Measurements from ENCODE around the gene AGER.

Gene AGER

DNA sequence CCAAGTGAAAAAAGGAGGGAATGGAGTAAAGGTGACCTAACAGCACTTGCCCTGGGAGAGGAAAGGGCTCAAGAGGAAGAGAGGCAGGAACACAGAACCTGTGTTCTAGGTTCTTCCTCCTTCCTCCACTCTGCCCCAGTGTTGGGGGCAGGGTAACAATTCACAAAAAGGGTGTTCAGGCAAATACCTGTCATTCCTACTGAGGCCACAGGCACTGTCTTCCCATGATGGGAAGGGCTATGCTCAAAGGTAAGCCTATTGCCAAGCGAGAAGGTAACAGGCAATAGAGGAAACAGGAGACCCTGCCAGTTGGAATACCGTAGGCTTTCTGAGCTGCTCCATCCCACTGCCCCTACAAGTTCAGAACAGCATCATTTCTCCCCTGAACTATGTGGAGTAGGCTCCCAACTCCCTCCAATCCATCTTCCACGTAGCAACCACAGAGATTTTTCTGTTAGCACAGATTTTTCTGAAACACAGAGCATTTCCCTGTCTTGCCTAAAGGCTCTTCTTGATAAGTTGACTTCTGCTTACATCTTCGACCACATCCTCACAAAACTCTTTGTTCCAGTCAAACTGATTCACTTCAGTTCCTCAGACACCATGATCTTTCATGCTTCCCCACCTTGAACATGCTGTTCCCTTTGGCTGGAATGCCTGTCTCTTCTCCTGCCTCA is 10.9 kb downstream of the AGER start:
- H3K36me3 ChIP-seq (ENCODE audit: low read length), result no peaks in the 10 kb centered on the region
- H2AFZ ChIP-seq (ENCODE audit: low read depth, low read length, severe bottlenecking), result no peak overlapping the region
- no peaks in the 10 kb centered on the region for H3K9me2 ChIP-seq (replicated peaks; ENCODE audit: insufficient read depth, low read length)
- peaks cover 16% of the 10 kb centered on the region for H3F3A ChIP-seq (ENCODE audit: insufficient read depth)
- H3K4me3 ChIP-seq (ENCODE audit: insufficient read depth, low read length, poor library complexity, severe bottlenecking), result no peak overlapping the region
- H3K9me3 ChIP-seq (ENCODE audit: insufficient read depth, low read length), result no peaks in the 10 kb centered on the region
- H3K4me2 ChIP-seq (ENCODE audit: low read depth, low read length, poor library complexity, severe bottlenecking), result no peak overlapping the region
- no peaks in the 10 kb centered on the region for H3K27me3 ChIP-seq (ENCODE audit: low read length)
- no peak overlapping the region for H3K9ac ChIP-seq (ENCODE audit: low read length)
- peaks cover 19% of the 10 kb centered on the region for H3K79me2 ChIP-seq (ENCODE audit: insufficient read depth, low read length)
- TF ChIP-seq, protein P1, sequence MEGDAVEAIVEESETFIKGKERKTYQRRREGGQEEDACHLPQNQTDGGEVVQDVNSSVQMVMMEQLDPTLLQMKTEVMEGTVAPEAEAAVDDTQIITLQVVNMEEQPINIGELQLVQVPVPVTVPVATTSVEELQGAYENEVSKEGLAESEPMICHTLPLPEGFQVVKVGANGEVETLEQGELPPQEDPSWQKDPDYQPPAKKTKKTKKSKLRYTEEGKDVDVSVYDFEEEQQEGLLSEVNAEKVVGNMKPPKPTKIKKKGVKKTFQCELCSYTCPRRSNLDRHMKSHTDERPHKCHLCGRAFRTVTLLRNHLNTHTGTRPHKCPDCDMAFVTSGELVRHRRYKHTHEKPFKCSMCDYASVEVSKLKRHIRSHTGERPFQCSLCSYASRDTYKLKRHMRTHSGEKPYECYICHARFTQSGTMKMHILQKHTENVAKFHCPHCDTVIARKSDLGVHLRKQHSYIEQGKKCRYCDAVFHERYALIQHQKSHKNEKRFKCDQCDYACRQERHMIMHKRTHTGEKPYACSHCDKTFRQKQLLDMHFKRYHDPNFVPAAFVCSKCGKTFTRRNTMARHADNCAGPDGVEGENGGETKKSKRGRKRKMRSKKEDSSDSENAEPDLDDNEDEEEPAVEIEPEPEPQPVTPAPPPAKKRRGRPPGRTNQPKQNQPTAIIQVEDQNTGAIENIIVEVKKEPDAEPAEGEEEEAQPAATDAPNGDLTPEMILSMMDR (IDR thresholded peaks at IDR 0.05; ENCODE audit: insufficient read depth, low read length, poor library complexity, severe bottlenecking), result no peak
- TF ChIP-seq EZH2phosphoT487 (conservative IDR thresholded peaks at IDR 0.05; ENCODE audit: low read length), result no peak
- no peaks in the 10 kb centered on the region for H4K20me1 ChIP-seq (ENCODE audit: low read depth, low read length)
- H3K27ac ChIP-seq (ENCODE audit: low read depth, low read length), result no peak overlapping the region

DNA sequence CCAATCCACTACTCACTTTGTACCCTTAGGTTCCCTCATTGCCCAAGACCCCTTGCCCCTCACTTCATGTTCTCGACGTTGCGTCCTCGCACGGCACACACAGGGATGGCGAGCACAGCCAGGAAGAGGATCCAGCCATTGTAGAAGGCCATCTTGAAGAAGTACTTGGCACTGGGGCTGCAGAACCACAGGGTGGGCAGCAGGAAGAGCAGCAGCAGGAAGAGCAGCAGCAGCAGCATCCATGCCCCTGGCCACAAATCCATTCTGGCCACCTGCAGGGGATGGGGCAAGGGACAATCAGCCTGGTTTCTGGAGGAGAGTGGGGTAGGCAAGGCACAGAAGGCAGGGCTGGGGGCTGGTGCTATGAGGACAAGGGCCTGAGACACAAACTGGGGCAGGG is 12.8 kb downstream of the AGER start:
- H3K4me3 ChIP-seq (ENCODE audit: insufficient read depth, low read length, poor library complexity, severe bottlenecking), result no peak overlapping the region
- H3K27me3 ChIP-seq (ENCODE audit: low read length), result no peaks in the 10 kb centered on the region
- no peak overlapping the region for H3K4me2 ChIP-seq (ENCODE audit: low read depth, low read length, poor library complexity, severe bottlenecking)
- TF ChIP-seq, protein P1 (IDR thresholded peaks at IDR 0.05; ENCODE audit: insufficient read depth, low read length, poor library complexity, severe bottlenecking), result no peak
- no peak for TF ChIP-seq EZH2phosphoT487 (conservative IDR thresholded peaks at IDR 0.05; ENCODE audit: low read length)
- H4K20me1 ChIP-seq (ENCODE audit: low read depth, low read length), result no peaks in the 10 kb centered on the region
- H3K36me3 ChIP-seq (ENCODE audit: low read length), result no peaks in the 10 kb centered on the region
- H3K9me2 ChIP-seq (replicated peaks; ENCODE audit: insufficient read depth, low read length), result no peaks in the 10 kb centered on the region
- H3K9ac ChIP-seq (ENCODE audit: low read length), result no peak overlapping the region
- no peaks in the 10 kb centered on the region for H3K9me3 ChIP-seq (ENCODE audit: insufficient read depth, low read length)
- H2AFZ ChIP-seq (ENCODE audit: low read depth, low read length, severe bottlenecking), result no peak overlapping the region
- peaks cover 1% of the 10 kb centered on the region for H3F3A ChIP-seq (ENCODE audit: insufficient read depth)
- H3K27ac ChIP-seq (ENCODE audit: low read depth, low read length), result no peak overlapping the region
- H3K79me2 ChIP-seq (ENCODE audit: insufficient read depth, low read length), result peaks cover 19% of the 10 kb centered on the region

DNA sequence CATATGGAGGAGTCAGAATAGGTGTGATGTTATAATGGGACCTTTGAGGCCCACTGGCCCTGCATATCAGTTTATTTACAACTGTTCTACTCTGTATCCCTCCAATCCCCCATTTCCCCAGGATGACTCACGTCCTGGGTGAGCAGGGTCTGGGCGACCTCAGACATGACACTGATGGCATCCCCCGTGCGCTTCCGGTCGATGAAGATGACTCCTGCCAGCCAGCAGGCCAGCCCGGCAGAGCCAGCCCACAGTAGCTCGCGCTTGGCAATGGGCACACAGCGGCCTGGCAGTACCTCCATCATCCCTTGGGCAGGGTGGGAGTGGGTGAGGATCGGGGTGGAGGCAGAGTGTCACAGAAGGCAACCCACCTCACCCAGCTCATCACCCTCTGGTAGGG is 13.8 kb downstream of the AGER start:
- Histone ChIP-seq H3K9me2 (replicated peaks; ENCODE audit: insufficient read depth, low read length) (no peaks in the 10 kb centered on the region), H3K79me2 (ENCODE audit: insufficient read depth, low read length) (peaks cover 14% of the 10 kb centered on the region), H3K4me3 (ENCODE audit: insufficient read depth, low read length, poor library complexity, severe bottlenecking) (no peak overlapping the region), H4K20me1 (ENCODE audit: low read depth, low read length) (no peaks in the 10 kb centered on the region), H3K36me3 (ENCODE audit: low read length) (no peaks in the 10 kb centered on the region), H3K9ac (ENCODE audit: low read length) (no peak overlapping the region), H3F3A (ENCODE audit: insufficient read depth) (no peaks in the 10 kb centered on the region), H3K9me3 (ENCODE audit: insufficient read depth, low read length) (no peaks in the 10 kb centered on the region), H3K4me2 (ENCODE audit: low read depth, low read length, poor library complexity, severe bottlenecking) (no peak overlapping the region), H3K27me3 (ENCODE audit: low read length) (no peaks in the 10 kb centered on the region), H3K27ac (ENCODE audit: low read depth, low read length) (no peak overlapping the region), H2AFZ (ENCODE audit: low read depth, low read length, severe bottlenecking) (no peak overlapping the region)
- TF ChIP-seq, protein P1 (IDR thresholded peaks at IDR 0.05; ENCODE audit: insufficient read depth, low read length, poor library complexity, severe bottlenecking), result no peak
- no peak for TF ChIP-seq EZH2phosphoT487 (conservative IDR thresholded peaks at IDR 0.05; ENCODE audit: low read length)

All from SU-DHL-6 (cell line).